Transverse colon (tissue), 4 donors: ENCODE measurements around the gene ZFP64. TPM values are rescaled to one million over a fixed set of nuclear protein-coding genes. Genes with fewer than 3 reads are reported as not detected.
"Not testable (repeated sequence)": the region's sequence is repeated elsewhere in the genome, so short reads cannot be mapped to it uniquely, and the experiment has no call there.

Experiments
- DNase-seq: peaks from one replicate; pipeline ENCODE4 v3.0.0-alpha.2; 2019
- H3K27ac ChIP-seq, 4 donors: fragments of 200-600 bp; sonication (generic); 2 replicates each; pipeline ENCODE4 v1.5.1; 2016 to 2018; ENCODE audit warnings: inconsistent platforms in 4 of 4
- H3K27me3 ChIP-seq: fragments of 200-600 bp; sonication (generic); 2 replicates; pipeline ENCODE4 v1.5.1; 2017; ENCODE audit warnings: inconsistent platforms
- H3K36me3 ChIP-seq, 4 donors: fragments of 200-600 bp; sonication (generic); 2 replicates each; pipeline ENCODE4 v1.5.1; 2017 to 2019; ENCODE audit warnings: inconsistent platforms in 4 of 4
- H3K4me1 ChIP-seq, 4 donors: fragments of 200-600 bp; sonication (generic); 2 replicates each; pipeline ENCODE4 v1.5.1; 2017 to 2020; ENCODE audit warnings: inconsistent platforms in 4 of 4
- H3K4me3 ChIP-seq, 4 donors: fragments of 200-600 bp; sonication (generic); 1 replicate in 1 of 4; 2 replicates in 3 of 4; pipeline versions ENCODE4 v1.5.1 to v1.6.1; 2017 to 2019; ENCODE audit warnings: inconsistent platforms in 4 of 4
- H3K9me3 ChIP-seq, 2 donors: fragments of 200-600 bp; sonication (generic); 2 replicates each; pipeline ENCODE4 v1.5.1; 2017 to 2019; ENCODE audit warnings: inconsistent platforms in 2 of 2
- CTCF ChIP-seq, 5 experiments: fragments of 200-600 bp in 3 of 5; fragments of 450-650 bp in 2 of 5; sonication (generic) in 3 of 5; IDR thresholded peaks; 1 replicate in 2 of 5; 2 replicates in 3 of 5; pipeline ENCODE4 v1.5.1; 2016 to 2017; ENCODE audit warnings: antibody characterized with exemption in 5 of 5, inconsistent platforms in 3 of 5, mild to moderate bottlenecking in 2 of 5, moderate library complexity in 1 of 5
- EP300 ChIP-seq: sonication (generic); formaldehyde crosslinking; IDR thresholded peaks from one replicate; pipeline ENCODE4 v1.6.1; 2017; ENCODE audit warnings: antibody characterized with exemption, low read depth
- POLR2A ChIP-seq: fragments of 450-650 bp; IDR thresholded peaks from one replicate; pipeline ENCODE4 v1.6.1; 2016; ENCODE audit warnings: antibody characterized with exemption, mild to moderate bottlenecking, moderate library complexity
- POLR2AphosphoS5 ChIP-seq, 3 donors: sonication (generic); formaldehyde crosslinking; IDR thresholded peaks; one replicate each; pipeline ENCODE4 v1.6.1; 2016; ENCODE audit warnings: antibody characterized with exemption in 3 of 3
- WGBS, 2 donors: methylation state at CpG; one replicate each; pipeline ENCODE4 v1.1.5; 2018; ENCODE audit warnings: low coverage in 1 of 2; 5-methylcytosine and 5-hydroxymethylcytosine counted together
- in situ Hi-C, 4 donors: fragments of 200-750 bp; cut with MboI; loops; one replicate each; pipeline versions ENCODE4 v1.15.0 to v1.15.1; 2017; ENCODE audit warnings: low sequenced_read_pairs in 3 of 4, low pct_ligation_motif_present in 1 of 4, low pct_unique_long_range_greater_than_20kb in 1 of 4
- intact Hi-C: fragments of 100-400 bp; cut with DNase I; formaldehyde crosslinking; loops from one replicate; pipeline ENCODE4 v1.15.1; 2023; ENCODE audit warnings: low total_unique reads
- total RNA-seq, 4 donors: library from RNA; depleted of rRNA; stranded (reverse); fragments of >200 nt; gene quantifications; one replicate each; pipeline ENCODE4 v1.1.0, GENCODE V29; 2016

ZFP64 gene
- total RNA-seq, 4 donors from 2014 or later, result 18.2 to 88.6 (median 22.7) TPM

DNA sequence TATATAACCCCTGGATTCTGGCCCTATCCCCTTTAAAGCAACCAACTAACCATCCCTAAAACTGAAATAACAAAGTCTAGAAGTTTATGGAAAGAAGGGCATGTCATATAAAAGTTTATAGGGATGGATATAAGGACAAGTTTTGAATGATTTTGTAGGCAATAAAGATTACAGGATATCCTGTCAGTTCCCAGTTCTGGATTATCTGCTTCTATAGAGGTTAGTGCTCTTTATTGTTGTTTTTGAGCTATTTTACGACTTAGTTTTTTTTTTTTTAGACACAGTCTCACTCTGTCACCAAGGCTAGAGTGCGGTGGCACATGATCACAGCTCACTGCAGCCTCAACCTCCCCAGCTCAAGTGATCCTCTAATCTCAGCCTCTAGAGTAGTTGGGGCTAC, 48.3 kb downstream of the ZFP64 start:
- WGBS, 2 donors, result 57 to 71% methylated on average over 2 of the region's 2 CpGs
- Histone ChIP-seq H3K27ac (no peak overlapping the region), H3K9me3 (no peaks in the 10 kb centered on the region), H3K36me3 (no peaks in the 10 kb centered on the region), H3K4me3 (no peak overlapping the region), H3K27me3 (no peaks in the 10 kb centered on the region), H3K4me1 (no peaks in the 10 kb centered on the region)
- intact Hi-C loops (no loop called here), in situ Hi-C loops (no loop called here)
- TF ChIP-seq POLR2AphosphoS5 (IDR thresholded peaks at IDR 0.05) (no peak), POLR2A (no peak), CTCF (IDR thresholded peaks at IDR 0.05) (no peak), EP300 (no peak)
- DNase-seq, result no peak

GRCh38 chr20:52142757-52143156, 48.8 kb downstream of the ZFP64 start:
- Histone ChIP-seq H3K27ac (no peak overlapping the region), H3K27me3 (no peaks in the 10 kb centered on the region), H3K4me3 (no peak overlapping the region), H3K4me1 (no peaks in the 10 kb centered on the region), H3K36me3 (no peaks in the 10 kb centered on the region), H3K9me3 (no peaks in the 10 kb centered on the region)
- TF ChIP-seq EP300 (no peak), POLR2AphosphoS5 (IDR thresholded peaks at IDR 0.05) (no peak), POLR2A (no peak), CTCF (IDR thresholded peaks at IDR 0.05) (no peak)
- no peak for DNase-seq
- in situ Hi-C loops (no loop called here), intact Hi-C loops (no loop called here)
- WGBS, 2 donors, result 90% methylated on average over 2 of the region's 2 CpGs

DNA sequence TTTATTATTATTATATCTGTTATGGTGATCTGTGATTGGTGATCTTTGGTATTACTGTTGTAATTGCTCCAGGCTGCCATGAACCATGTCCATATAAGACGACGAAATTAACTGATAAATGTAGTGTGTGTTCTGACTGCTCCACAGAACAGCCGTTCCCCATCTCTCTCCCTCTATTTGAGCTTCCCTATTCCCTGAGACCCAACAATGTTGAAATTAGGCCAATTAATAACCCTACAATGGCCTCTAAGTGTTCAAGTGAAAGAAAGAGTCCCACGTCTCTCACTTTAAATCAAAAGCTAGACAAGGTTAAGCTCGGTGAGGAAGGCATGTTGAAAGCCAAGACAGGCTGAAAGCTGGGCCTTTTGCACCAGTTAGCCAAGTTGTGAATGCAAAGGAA, 51.6 kb downstream of the ZFP64 start:
- no peak for TF ChIP-seq POLR2AphosphoS5 (IDR thresholded peaks at IDR 0.05)
- no peak for TF ChIP-seq EP300
- TF ChIP-seq POLR2A, result no peak
- TF ChIP-seq CTCF (IDR thresholded peaks at IDR 0.05), result no peak
- in situ Hi-C loops, result loop anchor here in 1 of 4 donors (10.0 kb wide), 1 partner anchor 235 kb away; no protein-coding TSS in a partner anchor
- Histone ChIP-seq H3K4me1 (no peaks in the 10 kb centered on the region), H3K9me3 (no peaks in the 10 kb centered on the region), H3K4me3 (no peak overlapping the region), H3K27me3 (no peaks in the 10 kb centered on the region), H3K27ac (no peak overlapping the region), H3K36me3 (no peaks in the 10 kb centered on the region)
- DNase-seq, result no peak
- intact Hi-C loops, result no loop called here
- 75 to 90% methylated on average over 2 to 5 of the region's 5 CpGs for WGBS, 2 donors

- Histone ChIP-seq H3K27ac (no peak overlapping the region), H3K36me3 (no peaks in the 10 kb centered on the region), H3K27me3 (no peaks in the 10 kb centered on the region), H3K4me1 (no peaks in the 10 kb centered on the region), H3K9me3 (no peaks in the 10 kb centered on the region), H3K4me3 (no peak overlapping the region)
- no peak for TF ChIP-seq POLR2A
- no peak for TF ChIP-seq POLR2AphosphoS5 (IDR thresholded peaks at IDR 0.05)
- TF ChIP-seq EP300, result no peak
- TF ChIP-seq CTCF (IDR thresholded peaks at IDR 0.05), result no peak
- DNase-seq, result no peak
- WGBS, 2 donors, result 94 to 97% methylated on average over 4 of the region's 4 CpGs
- in situ Hi-C loops (loop anchor here in 1 of 4 donors (10.0 kb wide), 1 partner anchor 237 kb away; no protein-coding TSS in a partner anchor), intact Hi-C loops (no loop called here)
Measured at GRCh38 chr20:52137850-52138249, 53.7 kb downstream of the ZFP64 start.

DNA sequence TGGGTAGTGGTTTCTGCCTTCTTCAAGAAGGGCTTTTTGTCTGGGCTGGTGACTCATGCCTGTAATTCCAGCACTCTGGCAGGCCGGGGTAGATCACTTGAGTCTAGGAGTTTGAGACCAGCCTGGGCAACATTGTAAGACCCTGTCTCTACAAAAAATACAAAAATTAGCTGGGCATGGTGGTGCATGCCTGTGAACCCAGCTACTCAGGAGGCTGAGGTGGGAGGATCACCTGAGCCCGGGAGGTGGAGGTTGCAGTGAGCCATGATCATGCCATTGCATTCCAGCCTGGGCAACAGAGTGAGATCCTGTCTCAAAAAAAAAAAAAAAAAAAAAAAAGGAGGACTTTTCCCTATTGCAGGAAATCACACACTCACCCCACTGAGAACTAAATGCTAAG, 57.9 kb downstream of the ZFP64 start:
- H3K4me1 ChIP-seq, intact Hi-C loops: not testable (repeated sequence)
- in situ Hi-C loops, result loop anchor here in 1 of 4 donors (10.0 kb wide), 1 partner anchor 241 kb away; no protein-coding TSS in a partner anchor

More for the DNA sequence above, 57.9 kb downstream of the ZFP64 start:
- H3K27ac ChIP-seq, H3K9me3 ChIP-seq, H3K4me3 ChIP-seq, H3K27me3 ChIP-seq, H3K36me3 ChIP-seq, DNase-seq: not testable (repeated sequence)
- WGBS, 2 donors, result 83% methylated on average over 1 to 2 of the region's 2 CpGs
